Measurements from ENCODE around the gene MEGF11. TPM values are rescaled to one million over a fixed set of nuclear protein-coding genes. Genes with fewer than 3 reads are reported as not detected.
"Not testable (repeated sequence)": the region's sequence is repeated elsewhere in the genome, so short reads cannot be mapped to it uniquely, and the experiment has no call there.

Gene MEGF11
- total RNA-seq, 1 experiment from 2014 or later: 1.2 TPM

DNA sequence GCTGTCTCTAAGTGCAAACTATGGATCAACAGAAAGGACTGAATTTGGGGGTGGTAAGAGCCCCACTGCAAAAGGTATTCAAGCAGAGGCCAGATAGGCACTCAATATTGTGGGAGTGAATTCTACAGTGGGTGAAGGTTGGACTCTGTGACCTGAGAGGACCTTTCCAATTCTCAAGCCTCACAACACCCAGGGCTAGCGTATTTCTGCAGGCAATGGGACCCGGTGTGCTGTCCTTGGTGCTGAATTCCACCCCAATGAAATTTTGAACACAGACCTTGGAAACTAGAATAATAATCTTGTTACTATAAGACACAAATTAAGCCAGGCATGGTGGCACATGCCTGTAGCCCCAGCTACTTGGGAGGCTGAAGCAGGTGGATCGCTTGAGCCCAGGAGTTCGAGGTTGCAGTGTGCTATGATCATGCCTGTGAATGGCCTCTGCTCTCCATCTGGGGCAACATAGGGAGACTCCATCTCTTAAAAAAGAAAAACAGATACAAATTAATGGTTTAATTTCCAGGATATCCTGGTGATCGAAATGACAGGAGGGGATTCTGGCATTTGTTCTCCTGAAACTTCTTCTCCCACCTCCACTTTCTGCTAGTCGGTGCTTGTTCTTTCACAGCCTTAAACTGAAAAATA, 248.8 kb downstream of the MEGF11 start:
- Histone ChIP-seq H3K23me2 (ENCODE audit: insufficient read length, low read depth, low read length, poor library complexity, severe bottlenecking) (no peaks in the 10 kb centered on the region), H2AK5ac (ENCODE audit: insufficient read length, low read length) (no peak overlapping the region), H3T11ph (ENCODE audit: low read length) (no peak overlapping the region), H3K4me2 (ENCODE audit: insufficient read depth, insufficient read length, low read length) (no peak overlapping the region), H2BK15ac (ENCODE audit: low read depth, low read length) (no peak overlapping the region), H3K79me2 (ENCODE audit: insufficient read depth, low read length) (no peaks in the 10 kb centered on the region), H4K8ac (replicated peaks; ENCODE audit: insufficient read length, low read depth, low read length) (no peak overlapping the region), H3K9ac (ENCODE audit: extremely low read depth, insufficient read length, low read length) (no peak overlapping the region), H4K20me1 (ENCODE audit: control insufficient read depth, insufficient read depth, insufficient read length) (no peaks in the 10 kb centered on the region), H3K27ac (ENCODE audit: insufficient read length, low read depth, low read length) (no peak overlapping the region), H3K4ac (ENCODE audit: low read depth, low read length) (no peak overlapping the region), H3K79me1 (ENCODE audit: insufficient read depth, low read depth, low read length, poor library complexity, severe bottlenecking) (no peaks in the 10 kb centered on the region), H3K9me3 (ENCODE audit: control insufficient read depth, low read depth, low read length) (no peaks in the 10 kb centered on the region), H3K56ac (ENCODE audit: insufficient read length, low read depth, low read length) (no peak overlapping the region), H2BK12ac (ENCODE audit: insufficient read length, low read depth, low read length) (no peak overlapping the region), H3K23ac (ENCODE audit: insufficient read length, low read depth, low read length) (no peak overlapping the region), H4K5ac (ENCODE audit: insufficient read length, low read depth, low read length) (no peak overlapping the region), H4K91ac (ENCODE audit: insufficient read length, low read depth, low read length) (no peak overlapping the region), H3K18ac (ENCODE audit: insufficient read length, low read depth, low read length) (no peak overlapping the region), H2BK120ac (ENCODE audit: low read depth, low read length, poor library complexity, severe bottlenecking) (no peak overlapping the region), H2AFZ (ENCODE audit: low read length) (no peak overlapping the region), H2BK5ac (ENCODE audit: insufficient read length, low read length) (no peak overlapping the region), H2BK20ac (ENCODE audit: low read depth, low read length, poor library complexity, severe bottlenecking) (no peak overlapping the region), H3K14ac (ENCODE audit: insufficient read depth, low read length) (no peak overlapping the region), H3K4me1 (ENCODE audit: insufficient read depth, low read length) (peaks cover 4% of the 10 kb centered on the region; the same call in 1 of the 2 replicates), H3K27me3 (ENCODE audit: insufficient read depth, low read length) (no peaks in the 10 kb centered on the region)
- TF ChIP-seq, protein P1, sequence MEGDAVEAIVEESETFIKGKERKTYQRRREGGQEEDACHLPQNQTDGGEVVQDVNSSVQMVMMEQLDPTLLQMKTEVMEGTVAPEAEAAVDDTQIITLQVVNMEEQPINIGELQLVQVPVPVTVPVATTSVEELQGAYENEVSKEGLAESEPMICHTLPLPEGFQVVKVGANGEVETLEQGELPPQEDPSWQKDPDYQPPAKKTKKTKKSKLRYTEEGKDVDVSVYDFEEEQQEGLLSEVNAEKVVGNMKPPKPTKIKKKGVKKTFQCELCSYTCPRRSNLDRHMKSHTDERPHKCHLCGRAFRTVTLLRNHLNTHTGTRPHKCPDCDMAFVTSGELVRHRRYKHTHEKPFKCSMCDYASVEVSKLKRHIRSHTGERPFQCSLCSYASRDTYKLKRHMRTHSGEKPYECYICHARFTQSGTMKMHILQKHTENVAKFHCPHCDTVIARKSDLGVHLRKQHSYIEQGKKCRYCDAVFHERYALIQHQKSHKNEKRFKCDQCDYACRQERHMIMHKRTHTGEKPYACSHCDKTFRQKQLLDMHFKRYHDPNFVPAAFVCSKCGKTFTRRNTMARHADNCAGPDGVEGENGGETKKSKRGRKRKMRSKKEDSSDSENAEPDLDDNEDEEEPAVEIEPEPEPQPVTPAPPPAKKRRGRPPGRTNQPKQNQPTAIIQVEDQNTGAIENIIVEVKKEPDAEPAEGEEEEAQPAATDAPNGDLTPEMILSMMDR (conservative IDR thresholded peaks at IDR 0.05): no peak
- H3K4me3 Mint-ChIP-seq: no peak overlapping the region
- no peak for DNase-seq
- H3K9me3 Mint-ChIP-seq: no peaks in the 10 kb centered on the region
- no peaks in the 10 kb centered on the region for H3K36me3 Mint-ChIP-seq (ENCODE audit: insufficient read depth in 1 of 3, low read depth in 3 of 3)
- WGBS (ENCODE audit: extremely low coverage, insufficient read length, low lambda C conversion rate): no CpG with 5 or more reads among the region's 6 CpGs
- H3K4me1 Mint-ChIP-seq: peaks cover 18 to 35% of the 10 kb centered on the region in 2 experiments
- peaks cover 11% of the 10 kb centered on the region for H3K27me3 Mint-ChIP-seq (ENCODE audit: low read depth)
- no peak overlapping the region for H3K27ac Mint-ChIP-seq

DNA sequence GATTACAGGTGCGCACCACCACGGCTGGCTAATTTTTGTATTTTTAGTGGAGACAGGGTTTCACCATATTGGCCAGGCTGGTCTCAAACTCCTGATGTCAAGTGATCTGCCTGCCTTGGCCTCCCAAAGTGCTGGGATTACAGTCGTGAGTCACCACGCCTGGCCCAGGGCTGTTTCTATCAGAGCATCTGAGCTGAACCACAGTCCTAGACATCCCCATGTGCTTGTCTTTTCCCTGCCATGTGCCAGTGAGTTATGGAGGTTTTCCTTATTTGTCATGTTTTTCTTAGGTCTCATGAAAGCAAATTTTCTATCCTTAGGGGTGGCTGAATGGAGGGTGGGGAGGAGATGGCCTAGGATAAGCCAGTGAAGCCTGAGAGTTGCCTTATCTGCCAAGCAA, 250.4 kb downstream of the MEGF11 start:
- not testable (repeated sequence) for H3K18ac ChIP-seq (ENCODE audit: insufficient read length, low read depth, low read length); H3K79me2 ChIP-seq (ENCODE audit: insufficient read depth, low read length); H2BK20ac ChIP-seq (ENCODE audit: low read depth, low read length, poor library complexity, severe bottlenecking); H3K9me3 ChIP-seq (ENCODE audit: control insufficient read depth, low read depth, low read length); H3K79me1 ChIP-seq (ENCODE audit: insufficient read depth, low read depth, low read length, poor library complexity, severe bottlenecking); H2BK12ac ChIP-seq (ENCODE audit: insufficient read length, low read depth, low read length); H3K36me3 Mint-ChIP-seq (ENCODE audit: insufficient read depth in 1 of 3, low read depth in 3 of 3); H3K27ac Mint-ChIP-seq; H3K56ac ChIP-seq (ENCODE audit: insufficient read length, low read depth, low read length); H3K23ac ChIP-seq (ENCODE audit: insufficient read length, low read depth, low read length); H2BK120ac ChIP-seq (ENCODE audit: low read depth, low read length, poor library complexity, severe bottlenecking); H3K27ac ChIP-seq (ENCODE audit: insufficient read length, low read depth, low read length); H4K5ac ChIP-seq (ENCODE audit: insufficient read length, low read depth, low read length); H4K8ac ChIP-seq (replicated peaks; ENCODE audit: insufficient read length, low read depth, low read length); H3K4me1 ChIP-seq (ENCODE audit: insufficient read depth, low read length); H4K91ac ChIP-seq (ENCODE audit: insufficient read length, low read depth, low read length); DNase-seq; H3K9ac ChIP-seq (ENCODE audit: extremely low read depth, insufficient read length, low read length); H4K20me1 ChIP-seq (ENCODE audit: control insufficient read depth, insufficient read depth, insufficient read length); H3K4me2 ChIP-seq (ENCODE audit: insufficient read depth, insufficient read length, low read length); H3K27me3 ChIP-seq (ENCODE audit: insufficient read depth, low read length); H2AK5ac ChIP-seq (ENCODE audit: insufficient read length, low read length); H2BK5ac ChIP-seq (ENCODE audit: insufficient read length, low read length); H2AFZ ChIP-seq (ENCODE audit: low read length); H3K23me2 ChIP-seq (ENCODE audit: insufficient read length, low read depth, low read length, poor library complexity, severe bottlenecking); H3K4me3 Mint-ChIP-seq; H3K4ac ChIP-seq (ENCODE audit: low read depth, low read length); H3K9me3 Mint-ChIP-seq; H2BK15ac ChIP-seq (ENCODE audit: low read depth, low read length); H3T11ph ChIP-seq (ENCODE audit: low read length); H3K14ac ChIP-seq (ENCODE audit: insufficient read depth, low read length)
- peaks cover 23 to 37% of the 10 kb centered on the region in 2 experiments for H3K4me1 Mint-ChIP-seq
- no CpG with 5 or more reads among the region's 4 CpGs for WGBS (ENCODE audit: extremely low coverage, insufficient read length, low lambda C conversion rate)
- H3K27me3 Mint-ChIP-seq (ENCODE audit: low read depth): peaks cover 11% of the 10 kb centered on the region
